Measurements from ENCODE around the gene UBE2B.
A peak's percentile ranks its signal among the peaks of the same experiment; 100 is the strongest.

Gene UBE2B

GRCh38 chr5:134392301-134392700 is 20.9 kb downstream of the UBE2B start:
- Histone ChIP-seq H3K4me3 (ENCODE audit: low read depth, low read length) (no peak overlapping the region), H3K9me3 (ENCODE audit: control insufficient read depth, insufficient read depth, low read depth, low read length) (no peaks in the 10 kb centered on the region), H3K4me1 (ENCODE audit: control insufficient read depth, insufficient read depth, low read length) (no peaks in the 10 kb centered on the region), H3K27ac (ENCODE audit: extremely low read depth, low read depth, low read length) (no peak overlapping the region), H3K36me3 (ENCODE audit: control insufficient read depth in 2 of 2, insufficient read depth in 1 of 2, low read length in 2 of 2) (peaks cover 55 to 93% of the 10 kb centered on the region in 2 experiments)
- POLR2A ChIA-PET: interaction anchor here (0.7 kb wide), 1 partner anchor 17 kb away, joined by 4 read pairs; no protein-coding TSS in a partner anchor
- peak; percentile 59 for TF ChIP-seq PRDM6 (tag by site-specific recombination; IDR thresholded peaks at IDR 0.05)
- TF ChIP-seq REPIN1 (tag by site-specific recombination; IDR thresholded peaks at IDR 0.05; ENCODE audit: low read depth): no peak
- CTCF ChIA-PET: interaction anchor here (0.6 to 1.0 kb wide), 4 partner anchors 11 to 195 kb away, joined by 3 read pairs; no protein-coding TSS in a partner anchor

DNA sequence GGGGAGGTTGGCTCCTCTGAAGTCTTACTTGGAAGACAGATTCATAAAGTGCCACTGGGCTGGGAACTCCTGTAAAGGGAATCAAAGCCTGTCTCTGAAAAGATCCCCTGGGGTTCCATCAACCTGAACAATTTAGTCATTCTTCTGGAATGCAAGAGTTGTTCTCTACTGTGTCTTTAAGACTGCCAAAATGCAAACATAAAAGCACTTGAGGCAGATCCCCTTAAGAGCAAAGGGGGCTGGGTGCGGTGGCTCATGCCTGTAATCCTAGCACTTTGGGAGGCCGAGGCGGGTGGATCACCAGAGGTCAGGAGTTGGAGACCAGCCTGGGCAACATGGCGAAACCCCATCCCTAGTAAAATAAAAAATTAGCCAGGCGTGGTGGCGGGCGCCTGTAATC is 23.6 kb downstream of the UBE2B start:
- ChIA-PET POLR2A (interaction anchor here (2.0 kb wide), 1 partner anchor 23 kb away, joined by 6 read pairs; the partner anchor contains the start of gene UBE2B), CTCF (interaction anchor here (1.3 to 1.8 kb wide), 2 partner anchors 10 to 16 kb away, joined by 5 to 6 read pairs; partner anchors contain the start of gene CDKN2AIPNL)
- Histone ChIP-seq H3K9me3 (ENCODE audit: control insufficient read depth, insufficient read depth, low read depth, low read length) (no peaks in the 10 kb centered on the region), H3K4me3 (ENCODE audit: low read depth, low read length) (no peak overlapping the region), H3K4me1 (ENCODE audit: control insufficient read depth, insufficient read depth, low read length) (no peaks in the 10 kb centered on the region), H3K27ac (ENCODE audit: extremely low read depth, low read depth, low read length) (no peak overlapping the region), H3K36me3 (ENCODE audit: control insufficient read depth in 2 of 2, insufficient read depth in 1 of 2, low read length in 2 of 2) (peaks cover 46 to 92% of the 10 kb centered on the region in 2 experiments)
- TF ChIP-seq YY2 (tag by site-specific recombination; IDR thresholded peaks at IDR 0.05) (no peak), GLIS1 (tag by site-specific recombination; IDR thresholded peaks at IDR 0.05) (peak; percentile 48; the same call in 1 of the 2 replicates)

DNA sequence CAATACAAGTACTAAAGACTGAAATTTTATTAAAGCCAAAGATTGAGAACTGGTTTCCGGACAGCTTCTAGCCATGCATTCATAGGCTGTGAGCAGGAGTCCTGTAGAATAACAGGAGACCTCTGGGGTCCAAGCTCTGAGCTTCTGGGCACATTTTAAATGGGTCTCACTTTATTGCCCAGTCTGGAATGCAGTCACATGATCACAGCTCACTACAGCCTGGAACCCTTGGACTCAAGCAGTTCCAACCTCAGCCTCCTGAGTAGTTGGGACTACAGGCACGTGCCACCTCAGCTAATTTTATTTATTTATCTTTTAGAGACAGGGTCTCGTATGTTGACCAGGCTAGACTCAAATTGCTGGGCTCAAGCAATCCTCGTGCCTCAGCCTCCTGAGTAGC is 24.9 kb downstream of the UBE2B start:
- Histone ChIP-seq H3K4me3 (ENCODE audit: low read depth, low read length) (no peak overlapping the region), H3K4me1 (ENCODE audit: control insufficient read depth, insufficient read depth, low read length) (no peaks in the 10 kb centered on the region), H3K36me3 (ENCODE audit: control insufficient read depth in 2 of 2, insufficient read depth in 1 of 2, low read length in 2 of 2) (peaks cover 38 to 81% of the 10 kb centered on the region in 2 experiments), H3K27ac (ENCODE audit: extremely low read depth, low read depth, low read length) (no peak overlapping the region), H3K9me3 (ENCODE audit: control insufficient read depth, insufficient read depth, low read depth, low read length) (no peaks in the 10 kb centered on the region)
- ChIA-PET CTCF (interaction anchor here (1.8 to 2.7 kb wide), 2 partner anchors 15 to 131 kb away, joined by 6 to 13 read pairs; partner anchors contain the start of gene CDKN2AIPNL), POLR2A (interaction anchor here (1.2 to 2.0 kb wide), 2 partner anchors 15 to 24 kb away, joined by 4 to 6 read pairs; partner anchors contain the start of genes CDKN2AIPNL and UBE2B)
- TF ChIP-seq ZFHX2 (tag by site-specific recombination; conservative IDR thresholded peaks at IDR 0.05) (no peak), ZIC2 (tag by site-specific recombination; IDR thresholded peaks at IDR 0.05) (no peak), ZNF677 (tag by site-specific recombination; IDR thresholded peaks at IDR 0.05) (no peak), MEIS1 (CRISPR knock-in tag; IDR thresholded peaks at IDR 0.05; ENCODE audit: borderline replicate concordance) (no peak), ZNF624 (tag by site-specific recombination; IDR thresholded peaks at IDR 0.05) (no peak)
- TF ChIP-seq, protein P1, sequence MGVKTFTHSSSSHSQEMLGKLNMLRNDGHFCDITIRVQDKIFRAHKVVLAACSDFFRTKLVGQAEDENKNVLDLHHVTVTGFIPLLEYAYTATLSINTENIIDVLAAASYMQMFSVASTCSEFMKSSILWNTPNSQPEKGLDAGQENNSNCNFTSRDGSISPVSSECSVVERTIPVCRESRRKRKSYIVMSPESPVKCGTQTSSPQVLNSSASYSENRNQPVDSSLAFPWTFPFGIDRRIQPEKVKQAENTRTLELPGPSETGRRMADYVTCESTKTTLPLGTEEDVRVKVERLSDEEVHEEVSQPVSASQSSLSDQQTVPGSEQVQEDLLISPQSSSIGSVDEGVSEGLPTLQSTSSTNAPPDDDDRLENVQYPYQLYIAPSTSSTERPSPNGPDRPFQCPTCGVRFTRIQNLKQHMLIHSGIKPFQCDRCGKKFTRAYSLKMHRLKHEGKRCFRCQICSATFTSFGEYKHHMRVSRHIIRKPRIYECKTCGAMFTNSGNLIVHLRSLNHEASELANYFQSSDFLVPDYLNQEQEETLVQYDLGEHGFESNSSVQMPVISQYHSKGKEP (tag by site-specific recombination; IDR thresholded peaks at IDR 0.05): no peak

DNA sequence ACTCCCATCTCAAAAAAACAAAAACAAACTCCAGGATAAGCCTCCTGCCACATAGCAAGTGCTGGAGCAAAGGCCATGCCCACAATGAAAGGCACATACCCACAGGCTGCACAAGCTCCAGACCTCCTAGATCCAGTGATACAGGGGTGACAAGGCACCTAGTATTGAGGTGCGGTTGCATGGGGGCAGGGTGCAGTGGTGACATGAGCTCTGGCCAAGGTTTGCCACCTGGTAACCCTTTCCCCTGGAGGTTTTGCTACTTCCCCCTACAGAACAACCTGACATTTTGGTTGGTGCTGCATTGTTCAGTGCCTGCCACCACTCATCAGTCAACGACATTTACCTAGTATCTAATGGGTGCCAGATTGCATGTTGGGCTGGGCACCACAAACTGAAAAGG is 25.8 kb downstream of the UBE2B start:
- no peaks in the 10 kb centered on the region for H3K4me1 ChIP-seq (ENCODE audit: control insufficient read depth, insufficient read depth, low read length)
- H3K27ac ChIP-seq (ENCODE audit: extremely low read depth, low read depth, low read length): no peak overlapping the region
- peaks cover 35 to 77% of the 10 kb centered on the region in 2 experiments for H3K36me3 ChIP-seq (ENCODE audit: control insufficient read depth in 2 of 2, insufficient read depth in 1 of 2, low read length in 2 of 2)
- H3K9me3 ChIP-seq (ENCODE audit: control insufficient read depth, insufficient read depth, low read depth, low read length): no peaks in the 10 kb centered on the region
- POLR2A ChIA-PET: no interaction called here
- no peak overlapping the region for H3K4me3 ChIP-seq (ENCODE audit: low read depth, low read length)
- CTCF ChIA-PET: interaction anchor here (1.3 to 2.7 kb wide), 2 partner anchors 130 to 181 kb away, joined by 5 to 13 read pairs; no protein-coding TSS in a partner anchor
- TF ChIP-seq, protein P2, sequence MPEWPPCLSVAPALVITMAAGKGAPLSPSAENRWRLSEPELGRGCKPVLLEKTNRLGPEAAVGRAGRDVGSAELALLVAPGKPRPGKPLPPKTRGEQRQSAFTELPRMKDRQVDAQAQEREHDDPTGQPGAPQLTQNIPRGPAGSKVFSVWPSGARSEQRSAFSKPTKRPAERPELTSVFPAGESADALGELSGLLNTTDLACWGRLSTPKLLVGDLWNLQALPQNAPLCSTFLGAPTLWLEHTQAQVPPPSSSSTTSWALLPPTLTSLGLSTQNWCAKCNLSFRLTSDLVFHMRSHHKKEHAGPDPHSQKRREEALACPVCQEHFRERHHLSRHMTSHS (tag by site-specific recombination; IDR thresholded peaks at IDR 0.05): no peak
- TF ChIP-seq, protein P3, sequence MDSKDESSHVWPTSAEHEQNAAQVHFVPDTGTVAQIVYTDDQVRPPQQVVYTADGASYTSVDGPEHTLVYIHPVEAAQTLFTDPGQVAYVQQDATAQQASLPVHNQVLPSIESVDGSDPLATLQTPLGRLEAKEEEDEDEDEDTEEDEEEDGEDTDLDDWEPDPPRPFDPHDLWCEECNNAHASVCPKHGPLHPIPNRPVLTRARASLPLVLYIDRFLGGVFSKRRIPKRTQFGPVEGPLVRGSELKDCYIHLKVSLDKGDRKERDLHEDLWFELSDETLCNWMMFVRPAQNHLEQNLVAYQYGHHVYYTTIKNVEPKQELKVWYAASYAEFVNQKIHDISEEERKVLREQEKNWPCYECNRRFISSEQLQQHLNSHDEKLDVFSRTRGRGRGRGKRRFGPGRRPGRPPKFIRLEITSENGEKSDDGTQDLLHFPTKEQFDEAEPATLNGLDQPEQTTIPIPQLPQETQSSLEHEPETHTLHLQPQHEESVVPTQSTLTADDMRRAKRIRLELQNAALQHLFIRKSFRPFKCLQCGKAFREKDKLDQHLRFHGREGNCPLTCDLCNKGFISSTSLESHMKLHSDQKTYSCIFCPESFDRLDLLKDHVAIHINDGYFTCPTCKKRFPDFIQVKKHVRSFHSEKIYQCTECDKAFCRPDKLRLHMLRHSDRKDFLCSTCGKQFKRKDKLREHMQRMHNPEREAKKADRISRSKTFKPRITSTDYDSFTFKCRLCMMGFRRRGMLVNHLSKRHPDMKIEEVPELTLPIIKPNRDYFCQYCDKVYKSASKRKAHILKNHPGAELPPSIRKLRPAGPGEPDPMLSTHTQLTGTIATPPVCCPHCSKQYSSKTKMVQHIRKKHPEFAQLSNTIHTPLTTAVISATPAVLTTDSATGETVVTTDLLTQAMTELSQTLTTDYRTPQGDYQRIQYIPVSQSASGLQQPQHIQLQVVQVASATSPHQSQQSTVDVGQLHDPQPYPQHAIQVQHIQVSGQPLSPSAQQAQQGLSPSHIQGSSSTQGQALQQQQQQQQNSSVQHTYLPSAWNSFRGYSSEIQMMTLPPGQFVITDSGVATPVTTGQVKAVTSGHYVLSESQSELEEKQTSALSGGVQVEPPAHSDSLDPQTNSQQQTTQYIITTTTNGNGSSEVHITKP (tag by site-specific recombination; IDR thresholded peaks at IDR 0.05): no peak
- TF ChIP-seq, protein P4, sequence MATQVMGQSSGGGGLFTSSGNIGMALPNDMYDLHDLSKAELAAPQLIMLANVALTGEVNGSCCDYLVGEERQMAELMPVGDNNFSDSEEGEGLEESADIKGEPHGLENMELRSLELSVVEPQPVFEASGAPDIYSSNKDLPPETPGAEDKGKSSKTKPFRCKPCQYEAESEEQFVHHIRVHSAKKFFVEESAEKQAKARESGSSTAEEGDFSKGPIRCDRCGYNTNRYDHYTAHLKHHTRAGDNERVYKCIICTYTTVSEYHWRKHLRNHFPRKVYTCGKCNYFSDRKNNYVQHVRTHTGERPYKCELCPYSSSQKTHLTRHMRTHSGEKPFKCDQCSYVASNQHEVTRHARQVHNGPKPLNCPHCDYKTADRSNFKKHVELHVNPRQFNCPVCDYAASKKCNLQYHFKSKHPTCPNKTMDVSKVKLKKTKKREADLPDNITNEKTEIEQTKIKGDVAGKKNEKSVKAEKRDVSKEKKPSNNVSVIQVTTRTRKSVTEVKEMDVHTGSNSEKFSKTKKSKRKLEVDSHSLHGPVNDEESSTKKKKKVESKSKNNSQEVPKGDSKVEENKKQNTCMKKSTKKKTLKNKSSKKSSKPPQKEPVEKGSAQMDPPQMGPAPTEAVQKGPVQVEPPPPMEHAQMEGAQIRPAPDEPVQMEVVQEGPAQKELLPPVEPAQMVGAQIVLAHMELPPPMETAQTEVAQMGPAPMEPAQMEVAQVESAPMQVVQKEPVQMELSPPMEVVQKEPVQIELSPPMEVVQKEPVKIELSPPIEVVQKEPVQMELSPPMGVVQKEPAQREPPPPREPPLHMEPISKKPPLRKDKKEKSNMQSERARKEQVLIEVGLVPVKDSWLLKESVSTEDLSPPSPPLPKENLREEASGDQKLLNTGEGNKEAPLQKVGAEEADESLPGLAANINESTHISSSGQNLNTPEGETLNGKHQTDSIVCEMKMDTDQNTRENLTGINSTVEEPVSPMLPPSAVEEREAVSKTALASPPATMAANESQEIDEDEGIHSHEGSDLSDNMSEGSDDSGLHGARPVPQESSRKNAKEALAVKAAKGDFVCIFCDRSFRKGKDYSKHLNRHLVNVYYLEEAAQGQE (tag by site-specific recombination; IDR thresholded peaks at IDR 0.05): no peak

All from HEK293 (cell line).